Fibroblast of peridontal ligament (primary cell): Measurements from ENCODE around the gene EDEM1.
"Not testable (repeated sequence)": the region's sequence is repeated elsewhere in the genome, so short reads cannot be mapped to it uniquely, and the experiment has no call there.

Experiments
- DNase-seq: peaks from one replicate; pipeline ENCODE4 v3.0.0-alpha.2; 2010; ENCODE audit errors: extremely low read depth

The EDEM1 gene

GRCh38 chr3:5172018-5172417, 15.5 kb upstream of the EDEM1 start:
- DNase-seq, result no peak

DNA sequence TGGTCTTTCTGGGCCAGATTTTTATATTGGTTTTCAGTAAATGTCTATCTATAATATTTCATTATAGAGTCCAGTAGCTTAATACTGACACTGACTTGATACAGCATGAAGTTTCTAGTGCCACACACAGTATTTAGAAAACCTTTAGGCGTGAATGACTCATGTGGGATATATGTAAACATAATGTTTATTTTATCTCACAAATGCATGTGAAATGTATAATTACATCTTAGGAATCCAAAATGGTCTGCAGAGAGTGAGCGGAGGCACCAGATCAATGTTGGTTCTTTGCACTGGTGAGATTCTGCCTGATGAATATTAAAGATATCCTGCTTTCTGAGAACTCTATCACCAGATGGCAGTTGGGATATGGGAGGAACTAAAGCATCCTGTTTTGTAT, 8.5 kb upstream of the EDEM1 start:
- DNase-seq, result not testable (repeated sequence)

- no peak for DNase-seq
Observed at GRCh38 chr3:5181469-5182141, 5.9 kb upstream of the EDEM1 start.

DNA sequence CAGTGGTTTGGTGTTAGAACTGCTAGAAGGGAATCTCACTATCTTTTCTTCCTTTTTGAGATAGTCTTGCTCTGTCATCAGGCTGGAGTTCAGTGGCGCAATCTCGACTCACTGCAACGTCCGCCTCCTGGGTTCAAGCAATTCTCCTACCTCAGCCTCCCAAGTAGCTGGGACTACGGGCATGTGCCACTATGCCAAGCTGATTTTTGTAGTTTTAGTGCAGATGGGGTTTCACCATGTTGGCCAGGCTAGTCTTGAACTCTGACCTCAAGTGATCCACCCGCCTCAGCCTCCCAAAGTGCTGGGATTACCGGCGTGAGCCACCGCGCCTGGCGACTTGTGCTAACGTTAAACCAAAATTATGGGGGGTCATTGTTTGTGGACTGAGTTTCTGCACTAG, 3.8 kb upstream of the EDEM1 start:
- DNase-seq, result not testable (repeated sequence)

GRCh38 chr3:5184499-5184898, 3.0 kb upstream of the EDEM1 start:
- no peak for DNase-seq

DNA sequence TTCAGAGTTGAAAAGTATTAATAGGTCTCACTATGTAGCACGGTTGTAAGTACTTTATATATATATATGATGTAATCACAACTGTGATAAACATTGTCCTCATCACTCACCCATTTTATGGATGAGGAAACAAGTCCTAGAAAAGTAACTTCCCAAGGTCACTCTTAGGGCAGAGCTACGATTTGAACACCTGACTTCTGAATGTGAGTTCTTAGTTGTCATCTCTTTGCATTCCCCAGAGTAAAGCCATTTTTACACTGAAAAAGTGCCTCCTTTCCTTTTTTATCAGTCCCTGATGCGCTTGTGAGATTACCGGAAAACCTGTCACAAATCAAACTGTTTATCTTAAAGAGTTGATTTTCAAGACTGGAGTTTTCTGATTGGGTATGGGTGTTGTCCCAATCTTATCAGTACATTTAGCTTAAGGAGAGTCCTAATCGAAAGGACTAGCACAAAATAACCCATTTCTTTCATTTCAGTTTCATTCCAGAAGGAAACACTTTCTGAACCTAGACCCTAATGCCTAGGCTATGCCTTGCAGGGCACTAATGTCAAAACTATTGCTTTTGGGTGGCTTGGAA, 2.3 kb upstream of the EDEM1 start:
- no peak for DNase-seq

DNA sequence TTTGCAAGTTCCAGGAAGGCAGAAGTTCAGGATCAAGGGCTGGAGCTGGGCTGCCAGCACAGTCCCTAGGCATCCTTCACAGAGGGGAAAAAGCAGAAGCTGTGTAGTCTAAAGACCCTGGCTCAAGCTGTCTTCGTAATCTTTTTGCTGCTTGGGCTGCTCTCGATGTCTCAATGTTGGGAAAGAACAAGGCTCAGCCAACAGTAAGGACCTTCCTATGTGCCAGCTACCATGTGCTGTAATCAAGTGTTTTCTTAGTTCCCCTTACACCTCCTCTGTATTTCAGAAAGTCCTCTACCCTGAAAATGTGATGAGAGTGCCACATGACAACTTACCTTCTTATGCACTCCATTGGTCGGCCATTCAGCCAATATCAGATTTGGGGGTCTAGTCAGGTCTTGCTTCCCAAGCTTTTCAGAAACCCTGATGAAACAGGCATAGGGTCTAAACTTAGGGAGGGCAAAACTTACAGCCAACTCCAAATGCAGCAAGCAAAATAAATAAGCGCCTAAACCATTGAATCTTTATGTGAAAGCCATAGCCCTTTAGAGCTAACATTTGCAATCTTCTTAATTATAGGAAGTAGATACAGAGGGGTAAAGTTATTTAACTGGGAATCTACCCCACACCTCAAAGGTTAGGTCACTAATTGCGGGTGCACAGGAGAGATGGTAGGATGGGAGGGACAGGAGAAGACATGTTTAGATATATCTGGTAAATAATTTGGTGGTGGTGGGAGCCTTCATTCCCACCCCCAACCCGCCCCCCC, 1.2 kb upstream of the EDEM1 start:
- no peak for DNase-seq

GRCh38 chr3:5186858-5187155, 700 bp upstream of the EDEM1 start:
- peak; percentile 55 for DNase-seq

DNA sequence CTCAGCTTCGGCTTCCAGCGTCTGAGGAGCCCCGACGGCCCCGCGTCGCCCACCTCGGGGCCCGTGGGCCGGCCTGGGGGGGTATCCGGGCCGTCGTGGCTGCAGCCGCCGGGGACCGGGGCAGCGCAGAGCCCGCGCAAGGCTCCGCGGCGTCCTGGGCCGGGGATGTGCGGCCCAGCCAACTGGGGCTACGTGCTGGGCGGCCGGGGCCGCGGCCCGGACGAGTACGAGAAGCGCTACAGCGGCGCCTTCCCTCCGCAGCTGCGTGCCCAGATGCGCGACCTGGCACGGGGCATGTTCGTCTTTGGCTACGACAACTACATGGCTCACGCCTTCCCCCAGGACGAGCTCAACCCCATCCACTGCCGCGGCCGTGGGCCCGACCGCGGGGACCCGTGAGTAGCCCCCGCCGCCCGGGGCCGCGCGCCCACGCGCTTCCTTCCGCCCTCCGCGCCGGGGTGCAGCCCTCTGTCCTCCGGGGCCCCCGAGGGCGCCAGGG, 462 bp downstream of the EDEM1 start:
- no peak for DNase-seq

GRCh38 chr3:5188419-5189221, 1.1 kb downstream of the EDEM1 start:
- DNase-seq, result peak; percentile 37

- no peak for DNase-seq
Observed at GRCh38 chr3:5190147-5190791, 2.8 kb downstream of the EDEM1 start.

GRCh38 chr3:5191555-5192304, 4.2 kb downstream of the EDEM1 start:
- DNase-seq, result no peak

DNA sequence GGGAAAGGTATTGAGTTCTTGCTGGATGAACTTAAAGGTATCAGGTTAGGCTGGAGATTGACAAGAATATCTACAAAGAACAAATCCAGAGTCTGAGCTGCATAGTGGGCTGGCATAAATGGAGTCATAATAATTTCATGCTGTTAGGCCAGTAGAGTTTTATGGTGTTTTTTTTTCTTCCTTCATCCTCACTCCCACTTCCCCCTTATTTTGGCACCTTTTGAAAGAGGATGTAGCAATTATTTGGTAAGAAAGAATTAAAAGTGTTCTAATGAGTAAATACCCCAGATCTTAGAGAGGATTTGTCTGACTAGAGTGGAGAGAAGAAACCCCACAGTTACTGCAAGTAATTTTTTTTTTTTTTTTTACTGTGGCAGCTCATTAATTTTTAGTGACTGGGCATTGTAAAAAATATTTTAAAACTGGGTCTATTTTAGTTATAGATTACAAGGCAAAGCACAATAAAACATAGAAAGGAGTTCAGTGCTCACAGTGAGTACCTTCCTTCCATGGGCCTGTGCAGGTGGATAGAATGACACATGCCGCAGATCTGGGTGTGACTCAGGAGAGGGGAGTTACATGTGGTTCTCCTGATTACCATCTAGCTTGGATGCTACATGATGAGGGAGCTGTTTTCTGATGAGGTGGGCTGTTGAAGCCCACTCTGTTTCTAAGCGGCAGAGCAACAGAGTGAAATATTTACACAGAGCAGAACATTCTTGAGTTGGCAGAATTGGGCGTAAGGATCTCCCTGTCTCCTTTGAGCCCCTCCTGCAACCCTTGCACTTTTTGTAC, 5.3 kb downstream of the EDEM1 start:
- no peak for DNase-seq

GRCh38 chr3:5194341-5194740, 6.8 kb downstream of the EDEM1 start:
- DNase-seq, result no peak

DNA sequence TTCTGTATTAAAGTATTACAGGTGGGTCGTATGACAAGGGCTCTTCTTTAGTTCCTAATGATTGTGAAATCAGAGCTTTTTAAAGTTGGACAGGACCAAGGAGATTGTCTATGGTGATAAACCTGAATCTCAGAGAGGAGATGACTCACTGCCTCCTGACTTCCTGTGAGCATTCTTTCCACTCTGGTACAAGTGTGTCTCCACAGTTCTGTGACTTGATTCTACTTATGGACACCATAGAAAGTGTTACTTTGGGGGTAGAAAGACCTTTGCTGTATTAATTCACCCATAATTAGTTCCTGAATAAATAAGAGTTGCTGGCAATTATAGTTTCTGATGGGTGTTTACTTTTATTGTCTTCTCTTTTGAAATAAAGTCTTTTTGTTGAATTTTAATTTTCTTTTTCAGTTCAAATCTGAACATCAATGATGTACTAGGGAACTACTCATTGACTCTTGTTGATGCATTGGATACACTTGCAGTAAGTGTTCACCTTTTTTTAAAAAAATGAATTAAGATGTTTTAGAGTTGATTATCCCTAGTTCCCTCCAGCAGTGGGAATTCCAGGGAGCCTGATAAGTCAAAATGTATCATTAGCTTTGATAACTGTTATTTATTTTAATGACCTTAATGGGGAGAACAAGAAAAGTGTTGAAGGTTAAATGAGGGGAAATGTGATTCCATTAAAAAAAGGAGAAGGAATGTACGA, 7.4 kb downstream of the EDEM1 start:
- peak; percentile 51 for DNase-seq

- DNase-seq, result no peak
Observed at GRCh38 chr3:5195605-5196004, 8.1 kb downstream of the EDEM1 start.

DNA sequence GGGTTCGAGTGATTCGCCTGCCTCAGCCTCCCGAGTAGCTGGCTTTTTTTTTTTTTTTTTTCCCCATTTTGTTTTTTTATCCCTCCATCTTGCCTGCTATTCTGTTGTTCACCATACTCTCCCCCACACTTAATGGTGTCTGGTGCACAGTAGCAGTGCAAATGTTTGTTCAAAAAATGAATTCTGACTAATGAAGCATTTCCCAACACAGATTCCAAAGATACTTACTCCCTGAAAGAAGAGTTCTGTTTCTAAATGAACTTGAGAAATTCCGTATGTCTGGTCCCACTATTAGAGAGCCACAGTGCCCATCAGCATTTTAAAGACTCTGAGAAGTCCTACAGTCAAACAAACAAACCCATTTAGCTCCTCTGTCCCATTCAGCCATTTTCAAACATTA, 9.5 kb downstream of the EDEM1 start:
- peak; percentile 47 for DNase-seq

DNA sequence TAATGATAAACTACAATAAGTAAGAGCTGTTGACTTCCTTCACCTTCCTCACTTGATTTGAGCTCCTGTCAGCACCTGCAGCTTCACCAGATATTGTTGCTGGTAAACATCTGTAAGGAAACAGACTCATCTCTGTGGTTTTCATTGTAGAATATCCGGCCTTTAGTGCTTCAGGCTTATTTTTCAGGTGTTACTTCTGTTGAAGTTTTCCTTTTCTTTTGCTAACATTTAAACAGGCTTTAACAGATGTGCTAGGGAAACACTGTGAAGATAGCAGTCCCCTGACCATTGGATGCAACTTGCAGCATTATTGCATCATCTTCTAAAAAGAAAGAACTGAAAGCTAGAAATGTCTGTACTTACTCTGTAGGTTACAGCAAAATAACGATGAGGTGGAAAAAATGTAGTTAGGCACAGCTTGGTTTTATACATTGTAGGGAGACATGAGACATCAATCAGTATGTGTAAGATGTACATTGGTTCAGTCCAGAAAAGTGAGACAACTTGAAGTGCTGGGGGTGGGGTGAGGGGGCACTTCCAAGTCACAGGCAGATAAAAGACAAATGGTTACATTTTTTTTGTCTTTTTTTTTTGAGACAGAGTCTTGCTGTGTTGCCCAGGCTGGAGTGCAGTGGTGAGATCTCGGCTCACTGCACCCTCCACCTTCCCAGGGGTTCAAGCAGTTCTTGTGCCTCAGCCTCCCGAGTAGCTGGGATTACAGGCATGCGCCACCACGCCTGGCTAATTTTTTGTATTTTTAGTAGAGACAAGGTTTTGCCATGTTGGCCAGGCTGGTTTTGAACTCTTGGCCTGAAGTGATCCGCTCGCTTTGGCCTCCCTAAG, 10.2 kb downstream of the EDEM1 start:
- peak; percentile 79 for DNase-seq

- DNase-seq, result no peak
Observed at GRCh38 chr3:5198313-5198677, 10.8 kb downstream of the EDEM1 start.
